Common myeloid progenitor, CD34-positive (primary cell): ENCODE data around the gene ZFR2.

Source experiments
- CTCF ChIA-PET: fragments of 350-600 bp; sonication (Branson Sonifier 250); formaldehyde crosslinking; loops from one replicate; lab custom pipeline; 2021; ENCODE audit warnings: antibody characterized with exemption; lab: Charles Lee
- POLR2A ChIA-PET: fragments of 350-600 bp; sonication (Branson Sonifier 250); formaldehyde crosslinking; loops from one replicate; lab custom pipeline; 2021; ENCODE audit warnings: antibody characterized with exemption; lab: Charles Lee
- DNase-seq, 3 donors: peaks; one replicate each; pipeline versions ENCODE4 v3.0.0 to v3.0.0-alpha.2; 2013
- H3K27ac ChIP-seq, 2 experiments: 1 replicate in 1 of 2; 2 replicates in 1 of 2; pipeline ENCODE4 v1.7.0; 2013; ENCODE audit warnings: inconsistent platforms in 2 of 2, low read length in 2 of 2, mild to moderate bottlenecking in 2 of 2, low read depth in 1 of 2, moderate library complexity in 1 of 2; ENCODE audit not compliant: severe bottlenecking in 2 of 2, insufficient read depth in 1 of 2, poor library complexity in 1 of 2
- H3K27me3 ChIP-seq, 5 experiments: replicated peaks in 2 of 5; 1 replicate in 3 of 5; 2 replicates in 2 of 5; pipeline versions ENCODE4 v1.6.1 to v1.7.0; 2013; ENCODE audit warnings: low read length in 4 of 5, mild to moderate bottlenecking in 2 of 5, moderate library complexity in 2 of 5, inconsistent platforms in 1 of 5; ENCODE audit not compliant: insufficient read depth in 5 of 5, control insufficient read depth in 4 of 5
- H3K36me3 ChIP-seq, 4 experiments: 1 replicate in 2 of 4; 2 replicates in 2 of 4; pipeline versions ENCODE4 v1.6.1 to v1.7.0; 2013; ENCODE audit warnings: low read length in 3 of 4, control low read depth in 1 of 4, mild to moderate bottlenecking in 1 of 4; ENCODE audit not compliant: control insufficient read depth in 4 of 4, insufficient read depth in 4 of 4
- H3K4me1 ChIP-seq, 4 experiments: 1 replicate in 3 of 4; 2 replicates in 1 of 4; pipeline versions ENCODE4 v1.6.1 to v1.7.1; 2013; ENCODE audit warnings: low read length in 3 of 4, mild to moderate bottlenecking in 3 of 4, control low read depth in 1 of 4, inconsistent platforms in 1 of 4, moderate library complexity in 1 of 4; ENCODE audit not compliant: control insufficient read depth in 4 of 4, insufficient read depth in 4 of 4; ENCODE audit errors: control extremely low read depth in 1 of 4
- H3K4me3 ChIP-seq, 7 experiments: 1 replicate in 4 of 7; 2 replicates in 3 of 7; pipeline versions ENCODE4 v1.5.1 to v1.7.0; 2013; ENCODE audit warnings: mild to moderate bottlenecking in 7 of 7, low read length in 6 of 7, moderate library complexity in 6 of 7, inconsistent platforms in 2 of 7, low read depth in 2 of 7, control low read depth in 1 of 7; ENCODE audit not compliant: insufficient read depth in 4 of 7, control insufficient read depth in 1 of 7; ENCODE audit errors: extremely low read depth in 1 of 7
- H3K9me3 ChIP-seq, 5 experiments: 1 replicate in 4 of 5; 2 replicates in 1 of 5; pipeline versions ENCODE4 v1.6.1 to v1.7.1; 2013; ENCODE audit warnings: low read length in 4 of 5, mild to moderate bottlenecking in 2 of 5, inconsistent platforms in 1 of 5, low read depth in 1 of 5, moderate library complexity in 1 of 5; ENCODE audit not compliant: control insufficient read depth in 4 of 5, insufficient read depth in 2 of 5; ENCODE audit errors: control extremely low read depth in 1 of 5
- WGBS: methylation state at CpG from one replicate; pipeline ENCODE4 v1.1.5; 2013; ENCODE audit not compliant: insufficient coverage; 5-methylcytosine and 5-hydroxymethylcytosine counted together

Gene ZFR2

GRCh38 chr19:3813473-3814392, 55.1 kb downstream of the ZFR2 start:
- H3K4me3 ChIP-seq, result no peak overlapping the region
- 84% methylated on average over 18 of the region's 22 CpGs for WGBS
- H3K27ac ChIP-seq, result no peak overlapping the region
- CTCF ChIA-PET, result interaction anchor here (2.7 kb wide), 1 partner anchor 9 kb away, joined by 17 read pairs; no protein-coding TSS in a partner anchor
- H3K27me3 ChIP-seq, result no peaks in the 10 kb centered on the region
- H3K4me1 ChIP-seq, result peaks cover 2 to 59% (median 28%) of the 10 kb centered on the region in 4 experiments
- H3K36me3 ChIP-seq, result no peaks in the 10 kb centered on the region
- DNase-seq, result no peak
- H3K9me3 ChIP-seq, result no peaks in the 10 kb centered on the region
- POLR2A ChIA-PET, result no interaction called here

DNA sequence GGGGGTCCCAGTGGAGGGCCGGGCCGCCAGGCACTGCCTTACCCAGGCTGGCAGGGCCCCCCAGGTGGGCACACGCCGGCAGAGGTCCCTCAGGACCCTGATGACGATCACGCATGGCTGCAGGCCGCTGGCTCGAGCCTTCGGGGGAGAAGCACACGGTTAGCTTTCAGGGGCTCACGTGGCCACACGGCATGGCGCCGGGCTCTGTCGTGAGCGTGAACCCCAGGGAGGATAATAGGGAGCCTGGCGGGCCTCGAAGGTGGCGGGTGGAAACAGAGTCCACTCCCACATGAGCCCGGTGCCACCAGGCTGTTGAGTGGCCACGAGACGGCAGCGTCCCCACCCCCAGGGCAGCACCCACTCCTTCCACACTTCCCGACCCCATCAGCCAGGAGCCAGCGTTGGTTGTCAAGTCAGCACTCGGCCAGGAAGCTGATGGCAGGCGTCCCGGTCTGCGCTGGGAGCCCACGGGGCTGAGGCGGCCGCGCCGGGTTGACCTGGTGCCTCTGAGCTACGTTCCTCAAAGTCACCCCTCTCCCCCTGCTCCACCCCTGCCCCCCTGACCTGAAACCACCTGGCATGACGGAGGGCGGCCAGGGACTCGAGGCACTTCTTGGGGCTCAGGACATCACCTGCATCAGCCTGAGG, 58.0 kb downstream of the ZFR2 start:
- 83% methylated on average over 34 of the region's 38 CpGs for WGBS
- POLR2A ChIA-PET, result no interaction called here
- CTCF ChIA-PET, result interaction anchor here (0.6 to 2.7 kb wide), 5 partner anchors 12 to 96 kb away, joined by 3 to 17 read pairs (median 3); partner anchors contain the start of gene MRPL54
- Histone ChIP-seq H3K27me3 (no peaks in the 10 kb centered on the region), H3K4me1 (peaks cover 2 to 58% (median 24%) of the 10 kb centered on the region in 4 experiments), H3K27ac (no peak overlapping the region), H3K4me3 (no peak overlapping the region), H3K9me3 (no peaks in the 10 kb centered on the region), H3K36me3 (no peaks in the 10 kb centered on the region)
- DNase-seq, result no peak

GRCh38 chr19:3809881-3810707, 58.7 kb downstream of the ZFR2 start:
- WGBS, result 80% methylated on average over 9 of the region's 26 CpGs
- no peak overlapping the region for H3K4me3 ChIP-seq
- H3K27me3 ChIP-seq, result no peaks in the 10 kb centered on the region
- no peak for DNase-seq
- H3K36me3 ChIP-seq, result no peaks in the 10 kb centered on the region
- ChIA-PET POLR2A (no interaction called here), CTCF (interaction anchor here (1.2 kb wide), 1 partner anchor 8 kb away, joined by 4 read pairs; no protein-coding TSS in a partner anchor)
- no peak overlapping the region for H3K27ac ChIP-seq
- H3K9me3 ChIP-seq, result no peaks in the 10 kb centered on the region
- peaks cover 2 to 59% (median 24%) of the 10 kb centered on the region in 4 experiments for H3K4me1 ChIP-seq

DNA sequence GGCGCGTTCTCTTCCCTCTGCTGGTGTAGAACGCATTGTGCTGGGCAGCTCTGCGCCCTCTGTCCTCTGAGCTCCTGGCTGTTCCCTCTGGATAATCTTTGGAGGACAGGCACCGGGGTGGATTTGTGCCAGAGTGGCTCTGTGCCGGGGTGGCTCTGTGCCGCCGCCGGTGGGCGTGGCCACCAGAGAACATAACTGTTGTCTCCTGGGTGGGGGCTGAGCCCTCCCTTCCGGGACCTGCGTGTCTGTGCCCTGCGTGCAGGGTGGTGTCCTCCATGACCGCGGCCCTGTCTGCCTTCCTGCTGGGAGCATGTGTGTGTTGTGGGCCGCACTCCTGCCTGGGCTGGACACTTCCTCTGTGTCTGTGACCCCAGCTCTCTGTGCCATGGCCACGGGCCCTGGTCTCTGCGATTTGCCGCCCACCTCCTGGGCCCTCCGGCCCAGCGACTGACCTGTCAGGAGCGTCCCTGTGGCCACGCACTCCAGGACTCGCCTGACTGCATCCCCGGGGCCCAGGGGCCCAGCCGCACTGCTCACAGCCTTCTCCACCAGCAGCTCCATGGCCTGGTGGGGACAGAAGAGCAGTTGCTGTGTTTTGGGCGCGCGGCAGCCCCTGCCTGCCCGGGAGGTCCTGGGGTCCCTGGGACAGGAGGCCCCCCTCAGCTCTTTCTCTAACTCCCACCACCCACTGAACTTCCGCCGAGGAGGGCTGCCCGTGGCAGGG, 60.3 kb downstream of the ZFR2 start:
- no peak for DNase-seq
- ChIA-PET CTCF (interaction anchor here (1.2 kb wide), 1 partner anchor 10 kb away, joined by 4 read pairs; no protein-coding TSS in a partner anchor), POLR2A (no interaction called here)
- peaks cover 2 to 56% (median 21%) of the 10 kb centered on the region in 4 experiments for H3K4me1 ChIP-seq
- H3K4me3 ChIP-seq, result no peak overlapping the region
- H3K27ac ChIP-seq, result no peak overlapping the region
- H3K9me3 ChIP-seq, result no peaks in the 10 kb centered on the region
- no peaks in the 10 kb centered on the region for H3K36me3 ChIP-seq
- H3K27me3 ChIP-seq, result no peaks in the 10 kb centered on the region
- 97% methylated on average over 30 of the region's 33 CpGs for WGBS

DNA sequence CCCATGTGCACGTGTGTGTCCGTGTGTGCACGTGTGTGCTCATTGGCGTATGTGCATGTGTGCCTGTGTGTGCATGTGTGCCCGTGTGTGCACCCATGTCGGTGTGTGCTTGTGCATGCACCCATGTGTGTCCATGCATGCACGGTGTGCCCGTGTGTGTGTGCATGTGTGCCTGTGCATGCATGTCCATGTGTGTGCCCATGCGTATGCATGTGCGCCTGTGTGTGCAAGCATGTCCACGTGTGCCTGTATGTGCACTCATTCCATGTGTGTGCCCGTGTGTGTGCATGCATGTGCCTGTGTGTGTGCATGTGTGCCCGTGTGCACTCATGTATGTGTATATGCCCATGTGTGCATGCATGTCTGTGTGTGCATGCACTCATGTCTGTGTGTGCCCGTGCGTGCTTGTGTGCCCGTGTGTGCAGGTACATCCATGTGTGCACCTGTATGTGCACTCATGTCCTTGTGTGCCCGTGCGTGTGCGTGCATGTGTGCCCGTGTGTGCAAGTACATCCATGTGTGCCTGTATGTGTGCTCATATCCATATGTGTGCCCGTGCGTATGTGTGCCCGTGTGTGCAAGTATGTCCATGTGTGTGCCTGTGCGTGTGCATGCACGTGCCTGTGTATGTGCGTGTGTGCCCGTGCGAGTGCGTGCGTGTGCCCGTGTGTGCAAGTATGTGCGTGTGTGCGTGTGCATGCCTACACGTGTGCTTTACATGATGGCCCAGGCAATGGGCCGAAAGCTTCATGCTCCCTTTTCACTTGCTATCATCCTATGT, 61.1 kb downstream of the ZFR2 start:
- H3K27me3 ChIP-seq, result peaks cover 0 to 3% (median 0%) of the 10 kb centered on the region in 5 experiments
- DNase-seq, result no peak
- no peak overlapping the region for H3K27ac ChIP-seq
- H3K36me3 ChIP-seq, result no peaks in the 10 kb centered on the region
- H3K4me1 ChIP-seq, result peaks cover 2 to 48% (median 12%) of the 10 kb centered on the region in 4 experiments
- CTCF ChIA-PET, result no interaction called here
- H3K4me3 ChIP-seq, result no peak overlapping the region
- WGBS, result 97% methylated on average over 34 of the region's 35 CpGs
- H3K9me3 ChIP-seq, result no peaks in the 10 kb centered on the region
- POLR2A ChIA-PET, result no interaction called here

GRCh38 chr19:3807131-3807480, 61.7 kb downstream of the ZFR2 start:
- Histone ChIP-seq H3K36me3 (no peaks in the 10 kb centered on the region), H3K27ac (no peak overlapping the region), H3K27me3 (peaks cover 0 to 7% (median 0%) of the 10 kb centered on the region in 5 experiments), H3K9me3 (no peaks in the 10 kb centered on the region), H3K4me1 (peaks cover 0 to 42% (median 7%) of the 10 kb centered on the region in 4 experiments), H3K4me3 (no peak overlapping the region)
- no peak for DNase-seq
- POLR2A ChIA-PET, result no interaction called here
- CTCF ChIA-PET, result interaction anchor here (1.3 kb wide), 1 partner anchor 11 kb away, joined by 3 read pairs; no protein-coding TSS in a partner anchor
- WGBS, result 95% methylated on average over 19 of the region's 19 CpGs
